Hematopoietic multipotent progenitor cell treated with erythropoietin and hydrocortisone succinate and interleukin-3 and kit ligand, for 6 days (in vitro differentiated cells): Measurements from ENCODE around the gene RAB4B.
"Not testable (repeated sequence)": the region's sequence is repeated elsewhere in the genome, so short reads cannot be mapped to it uniquely, and the experiment has no call there.

ENCODE experiments used
- DNase-seq: peaks from one replicate; pipeline ENCODE4 v3.0.0-alpha.2; 2015

The RAB4B gene, protein sequence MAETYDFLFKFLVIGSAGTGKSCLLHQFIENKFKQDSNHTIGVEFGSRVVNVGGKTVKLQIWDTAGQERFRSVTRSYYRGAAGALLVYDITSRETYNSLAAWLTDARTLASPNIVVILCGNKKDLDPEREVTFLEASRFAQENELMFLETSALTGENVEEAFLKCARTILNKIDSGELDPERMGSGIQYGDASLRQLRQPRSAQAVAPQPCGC

DNA sequence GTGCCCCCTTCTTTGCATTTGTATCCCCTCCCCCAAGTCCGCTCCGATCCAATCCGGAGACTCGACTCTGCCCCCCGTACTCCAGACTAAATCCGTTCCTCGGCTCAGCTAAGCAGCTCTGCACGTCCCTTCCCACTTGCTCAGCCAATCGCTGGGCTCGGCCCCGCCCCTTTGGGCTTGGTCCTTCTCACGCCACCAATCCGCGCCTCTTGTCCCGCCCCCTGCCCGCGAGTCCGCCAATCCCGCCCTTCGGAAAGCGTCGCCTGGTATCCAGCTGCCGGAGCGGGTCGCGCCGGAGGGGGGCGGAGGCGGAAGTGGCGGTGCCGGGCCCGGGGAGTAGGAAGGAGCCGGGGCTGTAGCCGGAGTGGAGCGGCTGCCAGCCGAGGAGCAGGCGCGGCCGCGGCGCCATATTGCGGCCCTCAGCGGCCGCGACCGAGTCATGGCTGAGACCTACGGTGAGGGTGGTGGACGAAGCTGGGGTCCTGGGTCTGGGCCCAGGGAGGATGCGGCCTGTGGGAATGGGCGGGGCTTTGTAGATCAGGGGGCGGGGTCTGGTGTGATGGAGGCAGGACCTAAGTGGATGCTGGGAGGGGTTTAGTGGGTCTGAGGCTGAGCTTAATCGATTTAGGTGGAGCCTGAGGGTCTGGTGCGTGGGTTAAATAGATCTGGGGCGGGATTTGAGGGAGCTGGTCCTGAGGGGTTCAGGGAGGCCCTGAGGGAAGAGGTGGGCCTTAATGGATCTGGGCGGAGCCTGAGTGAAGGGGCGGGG lies at the start of gene RAB4B:
Gene RAB4B (plus strand): TSS at position 311 of the 769 bp plus-strand sequence. CDS start 129 bp downstream, at position 440.
- peak; percentile 100 for DNase-seq

DNA sequence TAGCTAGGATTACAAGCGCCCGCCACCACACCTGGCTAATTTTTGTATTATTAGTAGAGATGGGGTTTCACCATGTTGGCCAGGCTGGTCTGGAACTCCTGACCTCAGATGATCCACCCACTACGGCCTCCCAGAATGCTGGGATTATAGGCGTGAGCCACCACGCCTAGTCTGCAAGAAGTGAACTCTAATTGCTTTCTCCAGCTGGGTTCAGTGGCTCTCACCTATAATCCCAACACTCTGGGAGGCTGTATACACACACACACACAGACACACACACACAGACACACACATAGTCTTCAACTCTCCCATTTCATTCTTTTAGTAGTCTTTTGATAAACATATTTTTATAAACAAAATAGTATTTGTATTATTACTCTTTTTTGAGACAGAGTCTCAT lies 48.0 kb upstream of the RAB4B start:
- not testable (repeated sequence) for DNase-seq

DNA sequence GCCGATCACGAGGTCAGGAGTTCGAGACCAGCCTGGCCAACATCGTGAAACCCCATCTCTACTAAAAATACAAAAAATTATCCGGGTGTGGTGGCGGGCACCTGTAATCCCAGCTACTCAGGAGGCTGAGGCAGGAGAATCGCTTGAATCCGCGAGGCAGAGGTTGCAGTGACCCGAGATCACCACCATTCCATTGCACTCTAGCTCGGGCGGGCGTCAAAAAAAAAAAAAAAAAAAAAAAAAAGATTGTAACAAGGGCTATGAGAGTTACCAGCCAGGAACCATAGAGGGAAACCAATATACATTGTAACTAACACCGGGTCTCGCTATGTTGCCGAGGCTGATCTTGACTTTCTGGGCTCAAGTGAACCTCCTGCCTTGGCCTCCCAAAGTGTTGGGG lies 45.7 kb upstream of the RAB4B start:
- DNase-seq: not testable (repeated sequence)

DNA sequence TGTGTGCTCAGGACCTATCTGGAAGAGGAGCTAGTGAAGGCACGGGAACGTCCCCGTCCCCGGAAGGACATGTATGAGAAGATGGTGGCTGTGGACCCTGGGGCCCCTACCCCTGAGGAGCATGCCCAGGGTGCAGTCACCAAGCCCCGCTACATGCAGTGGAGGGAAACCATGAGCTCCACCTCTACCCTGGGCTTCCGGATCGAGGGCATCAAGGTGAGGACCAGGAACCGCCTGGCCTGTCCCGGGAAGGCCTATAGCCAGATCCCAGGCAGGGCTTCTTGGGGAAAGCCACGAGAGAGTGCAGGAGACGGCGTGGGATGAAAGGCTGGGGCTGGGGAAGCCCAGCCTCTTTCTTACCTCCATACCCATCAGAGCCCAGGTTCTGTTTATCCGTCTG lies 44.9 kb upstream of the RAB4B start:
- no peak for DNase-seq

DNA sequence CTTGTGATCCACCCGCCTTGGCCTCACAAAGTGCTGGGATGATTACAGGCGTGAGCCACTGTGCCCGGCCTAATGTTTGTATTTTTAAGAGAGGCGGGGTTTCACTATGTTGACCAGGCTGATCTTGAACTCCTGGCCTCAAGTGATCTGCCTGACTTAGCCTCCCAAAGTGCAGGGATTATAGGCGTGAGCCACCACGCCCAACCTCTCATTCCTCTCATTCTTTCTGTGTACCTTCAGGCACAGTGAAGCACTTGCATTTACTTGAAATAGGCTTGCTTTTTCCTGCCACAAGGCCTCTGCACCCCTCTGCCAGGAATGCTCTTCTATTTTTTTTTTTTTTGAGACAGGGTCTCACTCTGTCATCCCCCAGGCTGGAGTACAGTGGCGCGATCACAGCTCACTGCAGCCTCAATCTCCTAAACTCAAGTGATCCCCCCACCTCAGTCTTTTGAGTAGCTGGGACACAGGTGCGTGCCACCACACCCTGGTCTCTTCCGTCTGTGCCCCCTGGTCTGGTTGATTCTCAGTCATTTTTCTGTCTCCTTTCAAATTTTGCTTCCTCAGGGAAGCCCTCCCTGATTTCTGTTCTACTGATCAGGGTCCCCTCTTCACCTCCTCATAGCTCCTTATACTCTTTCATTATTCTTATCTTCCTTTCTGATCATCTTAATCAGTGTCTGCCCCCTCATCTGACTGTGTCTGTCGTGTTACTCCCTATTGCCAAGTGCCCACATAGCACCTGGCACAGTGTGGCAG lies 42.9 kb upstream of the RAB4B start:
- no peak for DNase-seq

DNA sequence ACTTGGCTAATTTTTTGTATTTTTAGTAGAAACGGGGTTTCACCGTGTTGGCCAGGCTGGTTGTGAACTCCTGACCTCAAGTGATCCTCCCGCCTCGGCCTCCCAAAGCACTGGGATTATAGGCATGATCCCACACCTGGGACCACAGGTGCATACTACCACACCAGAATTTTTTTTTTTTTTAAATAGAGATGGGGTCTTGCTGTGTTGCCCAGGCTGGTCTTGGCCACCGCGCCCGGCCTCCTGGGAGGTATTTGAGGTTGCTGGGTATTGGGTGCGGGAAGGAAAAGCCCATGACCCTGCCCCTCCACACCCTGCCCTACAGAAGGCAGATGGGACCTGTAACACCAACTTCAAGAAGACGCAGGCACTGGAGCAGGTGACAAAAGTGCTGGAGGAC lies 41.4 kb upstream of the RAB4B start:
- no peak for DNase-seq

DNA sequence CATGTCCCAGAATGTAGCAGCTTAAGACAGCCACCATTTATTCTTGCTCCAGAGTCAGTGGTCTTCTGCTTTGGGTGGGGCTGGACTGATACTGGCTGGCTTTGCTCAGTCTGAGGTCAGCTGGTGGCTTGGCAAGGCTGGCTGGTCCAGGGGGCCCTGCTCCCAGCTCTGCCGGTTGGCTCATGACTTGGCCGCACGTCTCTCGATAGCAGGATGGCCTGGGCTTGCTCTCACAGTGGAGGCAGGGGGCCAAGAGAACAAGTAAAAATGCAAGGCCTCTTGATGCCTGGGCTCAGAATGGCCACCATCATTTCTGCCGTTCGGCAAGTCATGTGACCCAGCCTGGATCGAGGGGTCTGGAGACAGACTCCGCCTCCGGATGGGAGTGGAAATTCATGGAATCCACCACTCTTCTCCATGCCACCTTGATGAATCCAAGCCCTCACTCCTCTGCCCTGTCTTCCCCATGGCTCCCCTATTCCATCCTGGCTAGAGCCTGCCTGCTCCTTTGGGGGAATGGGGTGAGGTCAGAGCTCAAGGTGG lies 40.9 kb upstream of the RAB4B start:
- DNase-seq: no peak

DNA sequence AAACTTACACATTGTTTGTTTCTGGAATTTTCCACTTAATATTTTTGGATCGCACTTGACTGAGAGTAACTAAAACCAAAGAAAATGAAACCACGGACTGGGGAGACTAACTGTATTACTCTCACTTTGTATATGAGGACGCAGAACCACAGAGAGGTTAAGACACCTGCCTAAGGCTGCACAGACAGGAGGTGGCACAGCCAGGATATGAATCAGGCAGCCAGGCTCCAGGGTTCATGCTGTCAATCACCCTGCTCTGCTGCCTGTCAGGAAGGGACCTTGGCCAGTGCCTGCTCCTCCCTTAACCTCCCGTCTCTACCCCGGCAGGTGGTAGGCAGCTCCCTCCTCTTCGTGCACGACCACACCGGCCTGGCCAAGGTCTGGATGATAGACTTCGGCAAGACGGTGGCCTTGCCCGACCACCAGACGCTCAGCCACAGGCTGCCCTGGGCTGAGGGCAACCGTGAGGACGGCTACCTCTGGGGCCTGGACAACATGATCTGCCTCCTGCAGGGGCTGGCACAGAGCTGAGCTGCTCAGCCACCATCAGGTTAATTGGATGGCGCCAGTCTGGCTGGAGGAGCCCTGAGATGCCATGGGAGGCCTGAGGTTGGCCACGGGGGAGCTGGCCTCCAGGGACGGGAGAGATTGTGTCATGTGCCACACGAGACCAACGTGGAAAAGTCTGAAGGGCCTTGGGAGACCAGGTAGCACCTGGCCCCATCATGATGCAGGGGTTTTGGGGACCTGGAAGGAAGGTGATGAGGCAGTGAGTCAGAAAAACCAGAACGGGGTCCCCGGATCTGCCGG lies 38.8 kb upstream of the RAB4B start:
- DNase-seq: no peak

DNA sequence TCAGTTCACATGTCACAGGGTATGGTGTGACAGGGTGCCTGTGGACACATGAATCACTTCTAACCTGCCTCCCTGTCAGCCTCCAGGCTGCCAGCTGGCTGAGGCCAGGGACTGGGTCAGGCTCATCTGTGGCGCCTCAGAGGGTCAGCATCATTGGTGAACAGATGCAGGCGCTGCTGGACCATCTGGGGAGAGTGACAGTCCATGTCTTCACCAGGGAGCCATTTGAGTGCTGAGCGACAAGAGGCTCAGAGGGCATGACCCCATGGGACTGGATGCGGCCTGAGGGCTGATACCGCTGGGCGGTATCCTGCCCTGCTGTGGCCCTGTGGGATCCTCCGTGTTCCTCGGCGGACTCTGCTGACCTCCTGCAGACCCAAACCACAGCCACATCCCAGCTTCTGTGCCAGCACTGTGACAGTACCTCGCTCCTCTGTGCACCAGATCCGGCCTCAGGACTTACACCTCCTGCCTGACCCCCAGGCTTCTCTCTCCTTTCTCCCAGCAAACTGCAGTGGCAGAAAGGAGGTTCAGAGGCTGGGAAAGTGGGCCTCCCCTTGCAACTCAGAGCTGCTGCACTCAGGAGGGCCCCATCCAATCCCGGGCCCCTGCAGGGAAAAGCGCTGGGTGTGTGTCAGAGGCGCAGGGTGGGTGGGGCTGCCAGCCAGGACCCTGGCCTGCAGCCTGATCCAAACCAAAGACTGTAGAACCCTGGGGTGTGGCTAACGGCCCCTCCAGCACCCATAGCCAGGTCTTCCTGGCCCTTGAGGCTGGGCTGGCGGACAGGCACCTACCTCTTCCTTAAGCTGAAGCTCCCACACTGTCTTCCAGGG lies 38.0 kb upstream of the RAB4B start:
- no peak for DNase-seq

DNA sequence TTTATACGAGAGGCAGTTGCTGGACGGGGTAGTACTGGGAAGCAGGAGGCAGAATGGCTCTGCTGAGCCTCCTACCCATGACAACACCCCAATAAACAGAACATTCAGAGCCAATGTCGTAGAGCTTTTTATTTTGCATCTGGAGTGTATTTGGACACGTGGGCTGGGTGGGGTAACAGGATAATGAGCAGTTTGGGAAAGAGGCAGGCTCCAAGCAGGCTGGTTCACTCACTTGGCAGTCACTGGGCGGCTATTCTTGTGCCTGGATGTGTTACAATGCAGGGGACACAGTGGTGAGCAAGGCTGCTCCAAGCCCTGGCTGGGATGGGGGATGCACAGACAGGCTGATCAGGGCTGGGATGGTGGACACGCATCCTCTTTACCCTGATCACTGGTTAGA lies 37.3 kb upstream of the RAB4B start:
- no peak for DNase-seq

DNA sequence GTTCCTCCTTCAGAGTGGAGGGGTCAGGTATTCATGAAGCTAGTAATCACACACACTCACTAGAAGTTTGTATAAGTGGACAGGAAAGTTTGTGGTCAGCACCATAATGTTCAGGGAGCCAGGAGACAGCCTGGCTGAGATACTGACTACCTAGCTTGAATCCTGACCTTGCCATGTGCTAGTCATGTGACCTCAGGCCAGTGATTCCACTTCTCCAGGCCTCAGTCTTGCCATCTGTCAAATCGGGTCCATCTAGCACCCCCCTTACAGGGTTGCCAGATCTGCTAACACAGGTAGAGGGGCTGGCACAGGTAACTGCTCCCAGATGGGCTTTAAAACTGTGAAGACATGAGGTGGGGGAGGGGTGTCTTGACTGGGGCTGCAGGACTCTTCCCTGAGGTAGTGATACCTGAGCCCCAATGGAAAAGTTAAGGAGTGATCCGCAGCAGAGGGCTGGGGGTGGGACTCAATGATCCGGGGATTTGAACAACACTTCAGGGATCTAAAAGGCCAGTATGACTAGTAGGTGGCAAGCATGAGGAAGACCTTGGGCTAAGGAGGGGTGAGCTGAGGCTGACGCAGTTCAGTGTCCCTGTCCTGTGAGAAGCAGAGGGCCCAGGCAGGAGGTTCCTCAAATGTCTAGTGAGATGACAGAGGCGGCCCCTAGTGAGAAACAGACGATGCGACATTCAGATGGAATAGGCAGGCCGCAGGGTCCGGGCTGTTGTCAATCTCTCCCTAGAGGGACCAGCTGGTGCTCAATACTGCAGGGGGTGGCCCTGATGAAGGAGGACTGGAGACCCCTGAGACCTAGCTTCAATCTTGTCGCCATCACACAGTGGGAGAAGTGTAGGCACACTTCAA lies 36.3 kb upstream of the RAB4B start:
- peak; percentile 30 for DNase-seq

DNA sequence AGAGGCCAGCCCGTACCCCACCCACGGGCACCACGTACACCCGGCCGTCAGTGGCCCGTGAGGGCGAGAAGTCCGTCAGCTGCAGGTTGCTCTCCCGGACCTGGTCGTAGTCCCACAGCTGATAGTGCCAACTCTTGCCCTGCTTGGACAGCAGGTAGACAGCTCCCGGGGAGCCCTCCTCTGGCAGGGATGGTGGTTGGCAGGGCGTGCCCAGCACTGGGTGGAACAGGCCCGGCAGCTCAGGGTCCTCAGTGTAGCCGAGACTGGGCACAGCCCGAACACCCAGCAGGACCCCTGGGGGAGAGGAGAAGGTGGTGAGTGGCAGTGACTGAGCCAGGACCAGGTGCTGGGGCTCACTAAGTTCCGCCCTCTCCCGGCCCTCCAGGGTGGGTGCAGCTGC lies 35.6 kb upstream of the RAB4B start:
- no peak for DNase-seq

DNA sequence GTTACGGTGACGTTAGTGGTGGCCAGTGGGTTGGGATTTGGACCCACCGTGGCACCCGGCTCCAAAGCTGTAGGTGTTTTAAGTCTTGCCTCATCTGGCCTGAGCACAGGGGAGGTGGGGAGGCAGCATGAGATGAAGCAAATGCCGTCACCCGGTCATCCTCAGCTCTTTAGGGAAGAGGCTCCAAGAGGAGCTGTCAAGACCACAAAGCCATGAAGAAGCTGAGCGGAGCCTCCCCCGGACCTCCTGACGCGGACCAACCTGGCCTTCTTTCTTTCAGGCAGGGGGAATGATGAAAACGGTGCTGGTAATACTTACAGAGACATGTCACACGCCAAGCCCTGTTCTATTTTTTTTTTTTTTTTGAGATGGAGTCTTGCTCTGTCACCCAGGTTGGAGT lies 35.2 kb upstream of the RAB4B start:
- no peak for DNase-seq

DNA sequence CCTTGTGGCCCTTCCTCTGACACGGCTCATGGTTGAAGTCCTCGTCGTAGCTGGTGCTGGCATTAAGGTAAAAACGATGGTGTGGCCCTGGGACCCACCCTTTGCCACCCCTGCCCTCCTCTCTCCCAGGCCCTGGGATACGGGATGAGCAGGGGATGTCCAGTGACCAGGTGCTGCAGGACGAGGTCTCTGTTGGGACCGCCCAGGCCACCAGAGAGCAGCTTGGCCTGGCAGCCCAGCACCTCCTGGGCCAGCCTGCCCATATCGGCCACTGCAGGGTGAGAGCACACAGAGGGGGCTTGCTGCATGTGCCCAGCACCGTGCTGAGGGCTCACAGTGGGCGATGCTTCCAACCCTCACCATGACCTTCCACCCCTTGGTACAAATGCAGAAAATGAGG lies 34.1 kb upstream of the RAB4B start:
- no peak for DNase-seq

DNA sequence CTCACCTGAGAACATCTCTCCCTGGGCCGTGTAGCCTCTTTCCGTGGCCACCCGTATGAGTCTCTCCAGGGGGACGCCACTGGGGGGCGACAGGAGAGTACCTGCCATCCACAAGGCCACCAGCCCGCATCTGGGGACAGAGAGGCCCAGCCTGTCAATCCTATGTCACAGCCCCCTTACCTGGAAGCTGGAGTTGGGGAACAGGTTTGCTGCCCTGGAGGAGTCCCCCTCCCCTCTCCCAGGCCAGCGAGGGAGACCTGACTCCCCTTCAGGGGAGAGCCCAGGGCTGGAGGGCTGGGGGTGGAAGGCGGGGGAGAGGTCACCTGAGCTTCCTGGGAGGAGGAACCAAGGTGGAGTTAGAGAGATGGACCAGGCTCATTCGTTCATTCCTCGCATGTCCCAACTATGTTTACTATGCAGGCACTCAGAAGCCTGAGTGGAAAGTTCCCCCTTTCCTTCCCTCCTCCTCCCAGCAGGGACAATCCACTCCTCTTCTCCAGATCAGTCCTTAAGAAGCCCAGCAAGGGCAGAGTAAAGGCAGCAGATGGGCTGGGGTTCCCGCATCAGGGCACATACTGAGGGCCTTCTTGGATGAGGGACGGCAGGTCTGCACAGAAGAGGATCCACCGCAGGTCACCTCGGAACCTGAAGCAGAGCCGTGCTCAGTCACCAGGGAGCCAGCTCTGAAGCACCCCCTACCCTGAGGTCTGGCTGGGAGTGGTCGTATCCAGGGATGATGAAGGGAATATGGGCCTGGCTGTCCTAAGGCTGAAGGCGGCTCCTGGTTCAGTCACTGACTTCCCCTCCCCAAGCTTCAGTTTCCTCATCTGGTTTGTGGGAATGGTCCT lies 33.3 kb upstream of the RAB4B start:
- DNase-seq: peak; percentile 38

DNA sequence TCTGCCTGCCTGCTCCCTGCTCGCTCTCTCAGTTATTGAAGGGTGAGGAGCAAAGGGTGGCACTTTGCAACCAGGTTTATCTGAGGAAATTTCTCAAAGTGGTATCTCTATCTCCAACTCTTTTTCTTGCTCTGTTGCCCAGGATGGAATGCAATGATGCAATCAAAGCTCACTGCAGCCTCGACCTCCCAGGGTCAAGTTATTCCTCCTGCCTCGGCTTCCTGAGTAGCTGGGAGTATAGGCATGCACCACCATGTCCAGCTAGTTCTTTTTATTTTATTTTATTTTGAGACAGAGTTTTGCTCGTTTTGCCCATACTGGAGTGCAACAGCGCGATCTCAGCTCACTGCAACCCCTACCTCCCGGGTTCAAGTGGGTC lies 32.7 kb upstream of the RAB4B start:
- DNase-seq: no peak

DNA sequence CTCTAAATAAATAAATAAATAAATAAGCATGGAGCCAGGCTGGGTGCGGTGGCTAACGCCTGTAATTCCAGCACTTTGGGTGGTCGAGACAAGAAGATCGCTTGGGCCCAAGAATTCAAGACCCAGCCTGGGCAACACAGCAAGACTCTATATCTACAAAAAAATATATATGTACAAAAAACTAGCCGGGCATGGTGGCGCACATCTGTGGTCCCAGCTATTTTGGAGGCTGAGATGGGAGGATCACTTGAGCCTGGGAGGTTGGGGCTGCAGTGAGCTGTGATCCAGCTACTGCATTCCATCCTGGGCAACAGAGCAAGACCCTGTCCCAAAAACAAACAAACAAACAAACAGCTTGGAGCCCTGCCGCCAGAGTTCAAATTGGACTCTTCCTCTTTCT lies 30.5 kb upstream of the RAB4B start:
- DNase-seq: no peak

DNA sequence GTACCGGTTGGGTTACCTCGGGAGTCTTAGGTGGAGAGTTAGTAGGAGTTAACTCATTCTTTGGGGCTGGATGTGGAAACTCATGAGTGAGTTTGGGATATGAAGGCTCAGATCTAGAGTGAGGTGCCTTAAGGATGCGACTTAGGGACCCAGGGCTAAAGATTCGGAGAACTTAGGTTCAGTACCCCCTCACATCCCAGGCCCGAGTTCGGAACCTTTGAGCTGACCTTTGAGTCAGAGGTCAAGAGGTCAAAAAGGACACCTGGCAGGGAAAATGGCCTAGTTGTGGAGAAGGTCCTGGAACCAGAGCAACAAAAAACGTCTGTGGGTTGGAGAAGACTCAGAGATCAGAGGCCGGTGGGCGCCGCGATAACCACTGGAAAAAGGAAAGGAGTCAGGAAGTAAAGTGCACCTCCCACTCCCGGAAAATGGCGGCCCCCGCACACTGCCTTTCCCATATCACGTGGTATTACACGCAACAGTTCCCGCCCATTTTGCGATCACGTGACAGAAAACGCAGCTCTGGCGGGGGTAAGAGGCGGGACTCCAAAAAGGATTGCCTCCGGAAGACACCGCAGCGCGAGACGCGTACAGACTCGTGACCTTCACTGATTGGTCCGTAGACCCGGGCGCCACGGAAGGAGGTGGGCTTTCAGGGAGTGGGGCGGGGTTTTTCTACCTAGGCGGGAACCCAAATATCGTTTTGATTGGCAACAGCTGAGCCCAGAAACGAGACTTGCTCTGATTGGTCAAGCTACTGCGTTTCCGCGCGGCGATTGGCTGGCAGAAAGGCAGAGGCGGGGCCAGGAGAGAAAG lies 27.8 kb upstream of the RAB4B start, which contains the start of gene ACTMAP:
Gene ACTMAP (minus strand): TSS at position 420 of the 816 bp plus-strand sequence. CDS start 674 bp downstream, outside the sequence.
- peak; percentile 100 for DNase-seq
